HG03095 (cell line): ENCODE data around the gene EWSR1.
"Not testable (repeated sequence)": the region's sequence is repeated elsewhere in the genome, so short reads cannot be mapped to it uniquely, and the experiment has no call there.

Experiments
- ATAC-seq: cut with Tn5 transposase; IDR thresholded peaks from one replicate; pipeline ENCODE4 v1.9.1; 2021; ENCODE audit warnings: moderate library complexity; ENCODE audit not compliant: unreplicated experiment

The EWSR1 gene

GRCh38 chr22:29334696-29335344 is 66.8 kb downstream of the EWSR1 start:
- ATAC-seq, result no peak

DNA sequence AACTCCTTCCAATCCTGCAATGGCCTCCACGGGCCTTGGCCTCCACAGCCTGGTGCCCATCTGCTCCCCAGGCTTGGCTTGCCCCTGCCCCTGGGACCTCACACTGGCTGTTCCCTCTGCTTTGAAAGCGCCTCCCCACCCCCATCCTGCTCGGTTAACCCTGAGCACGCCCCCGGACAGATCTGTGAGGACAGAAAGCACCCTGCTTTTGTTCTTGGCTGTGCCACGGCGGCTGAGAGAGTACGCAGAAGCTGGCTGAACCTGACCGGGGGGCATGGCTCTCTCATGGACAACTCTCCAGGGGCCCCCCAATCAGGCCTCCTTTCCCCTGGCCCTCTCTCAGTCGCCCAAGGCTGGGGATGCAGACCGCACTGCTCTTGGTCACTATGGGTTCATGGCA is 67.6 kb downstream of the EWSR1 start:
- no peak for ATAC-seq

GRCh38 chr22:29336751-29337490 is 68.9 kb downstream of the EWSR1 start:
- ATAC-seq, result no peak

- ATAC-seq, result no peak
Observed at GRCh38 chr22:29337631-29338284, 69.7 kb downstream of the EWSR1 start.

- ATAC-seq, result no peak
Observed at GRCh38 chr22:29338398-29338797, 70.3 kb downstream of the EWSR1 start.

- ATAC-seq, result no peak
Observed at GRCh38 chr22:29339381-29340235, 71.5 kb downstream of the EWSR1 start.

GRCh38 chr22:29340566-29340965 is 72.5 kb downstream of the EWSR1 start:
- ATAC-seq, result no peak

- ATAC-seq, result no peak
Observed at GRCh38 chr22:29341056-29341848, 73.2 kb downstream of the EWSR1 start.

- no peak for ATAC-seq
Observed at GRCh38 chr22:29341849-29342127, 73.7 kb downstream of the EWSR1 start.

DNA sequence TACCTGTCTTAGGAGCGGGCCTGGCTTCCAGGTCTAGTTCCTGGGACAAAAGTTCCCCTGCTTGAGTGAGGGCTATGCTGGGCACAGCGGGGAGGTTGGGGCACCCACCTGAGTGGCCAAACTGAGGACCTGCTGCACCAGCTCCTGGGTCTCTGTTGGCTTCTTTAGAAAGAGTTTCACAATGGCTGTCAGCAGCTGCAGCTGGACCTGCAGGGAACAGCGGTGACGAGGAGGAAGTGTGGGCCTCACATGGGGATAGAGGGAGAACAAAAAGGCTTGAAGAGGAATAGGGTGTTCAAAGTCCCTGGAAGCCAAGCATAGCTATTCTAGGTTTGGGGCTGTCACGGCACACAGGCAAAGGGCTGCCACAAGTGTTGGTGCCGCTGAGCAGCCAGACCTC is 74.1 kb downstream of the EWSR1 start:
- ATAC-seq, result no peak

DNA sequence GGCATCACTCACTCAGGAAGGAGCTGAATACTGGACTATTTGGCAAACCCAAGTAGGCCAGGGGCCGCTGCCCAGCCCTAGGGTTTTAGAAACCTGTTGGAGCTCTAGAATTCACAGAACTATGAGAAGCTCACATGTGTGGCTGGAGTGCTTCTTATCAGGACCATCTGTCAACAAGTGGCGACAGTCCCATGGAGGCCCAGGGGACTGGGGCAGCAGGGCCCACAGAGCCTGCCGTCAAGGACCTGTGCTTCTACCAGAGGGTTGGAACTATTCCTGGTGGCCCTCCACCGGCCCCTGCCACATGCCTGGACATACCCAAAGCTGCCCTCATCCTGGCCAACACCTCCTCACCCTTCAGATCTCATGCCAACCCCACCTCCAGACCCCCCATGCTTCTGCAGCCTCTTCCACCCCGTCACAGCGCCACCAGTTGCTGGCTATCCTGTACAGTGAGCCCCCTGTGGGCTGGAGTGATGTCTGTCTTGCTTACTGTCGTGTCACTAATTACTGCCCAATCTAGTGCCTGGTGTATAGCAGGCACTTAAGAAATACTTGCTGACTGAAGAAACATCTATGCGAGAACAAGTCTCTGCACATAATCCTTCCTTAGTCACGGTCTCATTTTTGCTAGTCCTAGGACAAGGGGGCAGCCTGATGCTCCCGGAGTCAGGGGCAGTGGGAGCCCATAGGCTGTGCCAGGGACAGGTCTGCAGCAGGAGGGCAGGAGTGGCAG is 74.7 kb downstream of the EWSR1 start:
- no peak for ATAC-seq

- ATAC-seq, result no peak
Observed at GRCh38 chr22:29343313-29343805, 75.3 kb downstream of the EWSR1 start.

GRCh38 chr22:29344137-29344536 is 76.1 kb downstream of the EWSR1 start:
- no peak for ATAC-seq

DNA sequence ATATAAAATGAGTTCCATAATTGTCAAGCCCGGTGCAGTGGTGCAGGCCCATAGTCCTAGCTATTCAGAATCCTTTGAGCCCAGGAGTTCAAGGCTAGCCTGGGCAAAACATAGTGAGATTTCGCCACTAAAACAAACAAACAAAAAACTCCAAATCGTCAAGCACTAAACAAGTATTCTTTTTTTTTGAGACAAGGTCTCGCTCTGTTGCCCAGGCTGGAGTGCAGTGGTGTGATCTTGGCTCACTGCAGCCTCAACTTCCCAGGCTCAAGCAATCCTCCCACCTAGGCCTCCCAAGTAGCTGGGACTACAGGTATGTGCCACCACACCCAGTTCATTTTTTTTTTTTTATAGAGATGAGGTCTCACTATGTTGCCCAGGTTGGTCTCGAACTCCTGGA is 76.8 kb downstream of the EWSR1 start:
- ATAC-seq, result not testable (repeated sequence)

GRCh38 chr22:29345932-29346331 is 77.9 kb downstream of the EWSR1 start:
- ATAC-seq, result no peak

- ATAC-seq, result no peak
Observed at GRCh38 chr22:29346659-29347058, 78.6 kb downstream of the EWSR1 start.

DNA sequence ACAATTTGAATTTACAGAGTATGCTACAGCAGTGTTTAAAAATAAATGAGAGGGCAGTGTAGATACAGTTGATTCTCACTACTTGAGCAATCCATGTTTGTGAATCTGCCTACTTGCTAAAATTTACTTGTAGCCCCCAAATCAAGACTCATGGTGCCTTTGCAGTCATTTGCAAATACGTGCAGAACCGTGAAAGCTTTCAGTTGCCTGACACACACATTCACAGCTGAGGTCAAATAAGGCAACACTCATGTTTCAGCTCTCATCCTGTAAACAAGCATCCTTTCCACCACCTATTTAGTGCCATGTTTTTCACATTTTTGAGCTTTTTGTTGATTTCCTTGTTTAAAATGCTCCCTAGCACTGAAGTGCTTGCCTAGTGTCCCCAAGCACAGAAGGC is 80.0 kb downstream of the EWSR1 start:
- ATAC-seq, result no peak

DNA sequence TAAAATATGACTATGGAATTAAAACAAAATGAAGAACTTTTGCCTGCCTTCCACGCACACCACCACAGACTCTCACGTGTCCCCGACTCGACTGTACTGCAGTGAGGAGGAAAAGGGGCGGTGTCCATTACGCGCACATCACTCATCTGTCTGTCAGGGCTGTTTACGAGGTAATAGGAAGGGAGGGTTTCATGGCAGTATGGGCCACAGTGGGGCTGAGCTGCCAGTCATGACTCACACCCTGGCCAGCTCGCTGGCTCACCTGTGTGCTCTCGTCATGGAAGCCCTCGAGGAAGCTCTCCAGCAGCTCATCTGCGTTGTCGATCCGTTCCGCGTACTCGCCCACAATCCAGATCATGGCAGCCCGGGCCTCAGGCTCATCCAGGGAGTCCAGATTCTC is 80.9 kb downstream of the EWSR1 start:
- no peak for ATAC-seq
